Stomach (tissue), 4 donors: Measurements from ENCODE around the gene CAMKK2.

Experiments
- EP300 ChIP-seq: sonication (generic); formaldehyde crosslinking; IDR thresholded peaks from one replicate; pipeline ENCODE4 v1.6.1; 2017; ENCODE audit warnings: antibody characterized with exemption
- POLR2A ChIP-seq, 4 donors: fragments of 450-650 bp; IDR thresholded peaks; one replicate each; pipeline ENCODE4 v1.6.1; 2016; ENCODE audit warnings: antibody characterized with exemption in 4 of 4, control low read depth in 2 of 4, mild to moderate bottlenecking in 1 of 4, moderate library complexity in 1 of 4
- POLR2AphosphoS5 ChIP-seq, 3 donors: sonication (generic); formaldehyde crosslinking; IDR thresholded peaks; one replicate each; pipeline ENCODE4 v1.6.1; 2016; ENCODE audit warnings: antibody characterized with exemption in 3 of 3
- TF ChIP-seq, protein P1 (sequence below), 7 experiments: fragments of 450-650 bp in 4 of 7; fragments of 200-600 bp in 3 of 7; sonication (generic) in 3 of 7; IDR thresholded peaks; one replicate each; pipeline ENCODE4 v1.5.1; 2016 to 2019; ENCODE audit warnings: antibody characterized with exemption in 7 of 7, control low read depth in 2 of 7, mild to moderate bottlenecking in 1 of 7

DNA sequence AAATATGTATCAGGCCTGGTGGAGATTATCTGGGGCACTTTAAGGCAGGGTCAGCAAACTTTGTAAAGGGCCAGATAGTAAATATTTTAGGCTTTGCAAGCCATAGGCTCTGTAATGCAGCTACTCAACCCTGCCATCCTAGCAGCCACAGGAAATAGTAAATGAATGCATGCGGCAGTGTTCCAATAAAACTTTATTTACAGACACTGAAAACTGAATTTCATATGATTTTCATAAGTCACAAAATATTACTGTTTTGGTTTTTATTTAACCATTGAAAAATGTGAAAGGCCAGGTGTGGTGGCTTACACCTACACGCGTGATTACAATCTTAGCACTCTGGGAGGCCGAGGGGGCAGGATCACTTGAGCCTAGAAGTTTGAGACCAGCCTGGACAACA lies 3.2 kb upstream of the CAMKK2 start:
- TF ChIP-seq POLR2A (IDR thresholded peaks at IDR 0.05), result no peak
- TF ChIP-seq, protein P1, sequence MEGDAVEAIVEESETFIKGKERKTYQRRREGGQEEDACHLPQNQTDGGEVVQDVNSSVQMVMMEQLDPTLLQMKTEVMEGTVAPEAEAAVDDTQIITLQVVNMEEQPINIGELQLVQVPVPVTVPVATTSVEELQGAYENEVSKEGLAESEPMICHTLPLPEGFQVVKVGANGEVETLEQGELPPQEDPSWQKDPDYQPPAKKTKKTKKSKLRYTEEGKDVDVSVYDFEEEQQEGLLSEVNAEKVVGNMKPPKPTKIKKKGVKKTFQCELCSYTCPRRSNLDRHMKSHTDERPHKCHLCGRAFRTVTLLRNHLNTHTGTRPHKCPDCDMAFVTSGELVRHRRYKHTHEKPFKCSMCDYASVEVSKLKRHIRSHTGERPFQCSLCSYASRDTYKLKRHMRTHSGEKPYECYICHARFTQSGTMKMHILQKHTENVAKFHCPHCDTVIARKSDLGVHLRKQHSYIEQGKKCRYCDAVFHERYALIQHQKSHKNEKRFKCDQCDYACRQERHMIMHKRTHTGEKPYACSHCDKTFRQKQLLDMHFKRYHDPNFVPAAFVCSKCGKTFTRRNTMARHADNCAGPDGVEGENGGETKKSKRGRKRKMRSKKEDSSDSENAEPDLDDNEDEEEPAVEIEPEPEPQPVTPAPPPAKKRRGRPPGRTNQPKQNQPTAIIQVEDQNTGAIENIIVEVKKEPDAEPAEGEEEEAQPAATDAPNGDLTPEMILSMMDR (IDR thresholded peaks at IDR 0.05), result no peak
- no peak for TF ChIP-seq POLR2AphosphoS5 (IDR thresholded peaks at IDR 0.05)
- no peak for TF ChIP-seq EP300
